GM23338 (cell line): Measurements from ENCODE around the gene ATG2A. TPM values are rescaled to one million over a fixed set of nuclear protein-coding genes. Genes with fewer than 3 reads are reported as not detected.
A peak's percentile ranks its signal among the peaks of the same experiment; 100 is the strongest.

Experiments used
- ATAC-seq: fragments of 200-7000 bp; cut with Tn5 transposase; 3 replicates; pipeline ENCODE4 v1.9.1; 2020
- DNase-seq: peaks from one replicate; pipeline ENCODE4 v3.0.0-alpha.2; 2015; ENCODE audit warnings: low spot score
- H2AFZ ChIP-seq: fragments of 200-600 bp; sonication (generic); 2 replicates; pipeline ENCODE4 v1.8.0; 2016; ENCODE audit warnings: antibody characterized with exemption, mild to moderate bottlenecking, moderate library complexity
- H3F3A ChIP-seq: fragments of 200-600 bp; sonication (generic); replicated peaks from 2 replicates; pipeline ENCODE4 v1.8.0; 2017; ENCODE audit warnings: antibody characterized with exemption, mixed run types, low read depth
- H3K27ac ChIP-seq: fragments of 200-600 bp; sonication (generic); 2 replicates; pipeline ENCODE4 v1.6.1; 2016; ENCODE audit warnings: low read depth
- H3K27me3 ChIP-seq: fragments of 200-600 bp; sonication (generic); 2 replicates; pipeline ENCODE4 v1.8.0; 2016; ENCODE audit warnings: mild to moderate bottlenecking, mixed run types, moderate library complexity; ENCODE audit not compliant: insufficient read depth
- H3K36me3 ChIP-seq: fragments of 200-600 bp; sonication (generic); 2 replicates; pipeline ENCODE4 v1.8.0; 2016; ENCODE audit warnings: mild to moderate bottlenecking; ENCODE audit not compliant: insufficient read depth
- H3K4me1 ChIP-seq: fragments of 200-600 bp; sonication (generic); 2 replicates; pipeline ENCODE4 v1.8.0; 2016; ENCODE audit warnings: mild to moderate bottlenecking, moderate library complexity; ENCODE audit not compliant: insufficient read depth
- H3K4me2 ChIP-seq: fragments of 200-600 bp; sonication (generic); 2 replicates; pipeline ENCODE4 v1.7.1; 2017; ENCODE audit warnings: mixed run types
- H3K4me3 ChIP-seq: fragments of 200-600 bp; sonication (generic); 2 replicates; pipeline ENCODE4 v1.6.1; 2016; ENCODE audit warnings: mixed run types
- H3K79me2 ChIP-seq: fragments of 200-600 bp; sonication (generic); replicated peaks from 2 replicates; pipeline ENCODE4 v1.8.0; 2017; ENCODE audit warnings: mild to moderate bottlenecking; ENCODE audit not compliant: insufficient read depth
- H3K9me2 ChIP-seq: fragments of 200-600 bp; sonication (generic); 2 replicates; pipeline ENCODE4 v1.8.0; 2017; ENCODE audit not compliant: insufficient read depth
- H4K20me1 ChIP-seq: fragments of 200-600 bp; sonication (generic); replicated peaks from 2 replicates; pipeline ENCODE4 v1.8.0; 2017; ENCODE audit warnings: mild to moderate bottlenecking; ENCODE audit not compliant: insufficient read depth
- H3K27ac Mint-ChIP-seq: 2 replicates; pipeline ENCODE4 v1.8.0; 2020; ENCODE audit warnings: inconsistent platforms, mild to moderate bottlenecking, moderate library complexity, mixed read lengths
- H3K27me3 Mint-ChIP-seq: 3 replicates; pipeline ENCODE4 v1.8.0; 2022; ENCODE audit warnings: low read depth, mild to moderate bottlenecking, moderate library complexity, mixed read lengths, inconsistent platforms; ENCODE audit not compliant: insufficient read depth, poor library complexity
- H3K36me3 Mint-ChIP-seq: 3 replicates; pipeline ENCODE4 v1.8.0; 2021; ENCODE audit warnings: low read depth, mild to moderate bottlenecking, inconsistent platforms, moderate library complexity, mixed read lengths
- H3K4me1 Mint-ChIP-seq: 3 replicates; pipeline ENCODE4 v1.8.0; 2020; ENCODE audit warnings: mild to moderate bottlenecking, inconsistent platforms, mixed read lengths
- H3K4me3 Mint-ChIP-seq: 3 replicates; pipeline ENCODE4 v1.8.0; 2021; ENCODE audit warnings: moderate library complexity, mild to moderate bottlenecking, inconsistent platforms, mixed read lengths
- H3K9me3 Mint-ChIP-seq: 3 replicates; pipeline ENCODE4 v1.8.0; 2020; ENCODE audit warnings: moderate library complexity, mild to moderate bottlenecking, inconsistent platforms, mixed read lengths
- CREB1 ChIP-seq: fragments of 250-450 bp; sonication (Bioruptor Pico); IDR thresholded peaks from 2 replicates; pipeline ENCODE4 v1.5.0; 2020; ENCODE audit warnings: low read depth, mild to moderate bottlenecking, moderate library complexity
- EZH2 ChIP-seq: fragments of 200-600 bp; sonication (generic); IDR thresholded peaks from one replicate; pipeline ENCODE4 v1.8.0; 2017; ENCODE audit warnings: antibody characterized with exemption, mild to moderate bottlenecking, low read depth; ENCODE audit not compliant: unreplicated experiment
- EZH2phosphoT487 ChIP-seq: fragments of 200-600 bp; sonication (generic); IDR thresholded peaks from one replicate; pipeline ENCODE4 v1.8.1; 2018; ENCODE audit warnings: antibody characterized with exemption; ENCODE audit not compliant: unreplicated experiment
- JUNB ChIP-seq: IDR thresholded peaks from one replicate; pipeline ENCODE4 v1.6.1; 2016; ENCODE audit warnings: antibody characterized with exemption; ENCODE audit not compliant: unreplicated experiment
- NANOG ChIP-seq: IDR thresholded peaks from 2 replicates; pipeline ENCODE4 v1.6.1; 2016; ENCODE audit warnings: antibody characterized with exemption, borderline replicate concordance
- POLR2AphosphoS5 ChIP-seq: IDR thresholded peaks from 2 replicates; pipeline ENCODE4 v1.6.1; 2016; ENCODE audit warnings: antibody characterized with exemption, low read depth
- STAT1 ChIP-seq: IDR thresholded peaks from one replicate; pipeline ENCODE4 v1.6.1; 2016; ENCODE audit warnings: antibody characterized with exemption; ENCODE audit not compliant: unreplicated experiment
- ZNF114 ChIP-seq: fragments of 250-450 bp; sonication (Bioruptor Pico); IDR thresholded peaks from 2 replicates; pipeline ENCODE4 v1.5.0; 2020; ENCODE audit warnings: mild to moderate bottlenecking, moderate library complexity
- ZNF331 ChIP-seq: fragments of 250-450 bp; sonication (Bioruptor Pico); IDR thresholded peaks from 2 replicates; pipeline ENCODE4 v1.5.0; 2020; ENCODE audit warnings: low read depth, mild to moderate bottlenecking, moderate library complexity
- polyA plus RNA-seq: library from polyadenylated mRNA; unstranded; fragments of >200 nt; fragmentation: Nextera tagmentation; extraction: Ambion mirVana; gene quantifications from 2 replicates; pipeline ENCODE4 v1.2.1, GENCODE V29; 2016
- total RNA-seq: library from RNA; depleted of rRNA; stranded (reverse); fragments of >200 nt; shearing (Covaris generic); gene quantifications from 2 replicates; pipeline ENCODE4 v1.2.3, GENCODE V29; 2014
- TF ChIP-seq, protein P1 (sequence below): IDR thresholded peaks from 2 replicates; pipeline ENCODE4 v1.6.1; 2016; ENCODE audit warnings: antibody characterized with exemption
- TF ChIP-seq, protein P2 (sequence below), 2 experiments: fragments of 200-600 bp in 1 of 2; sonication (generic) in 1 of 2; conservative IDR thresholded peaks; 2 replicates each; pipeline versions ENCODE4 v1.5.1 to v1.6.1; 2016 to 2017; ENCODE audit warnings: antibody characterized with exemption in 2 of 2, low read depth in 2 of 2, mild to moderate bottlenecking in 2 of 2, moderate library complexity in 1 of 2
- TF ChIP-seq, protein P3 (sequence below): fragments of 250-450 bp; sonication (Bioruptor Pico); IDR thresholded peaks from 2 replicates; pipeline ENCODE4 v1.5.0; 2020; ENCODE audit warnings: mild to moderate bottlenecking, moderate library complexity
- TF ChIP-seq, protein P4 (sequence below): IDR thresholded peaks from one replicate; pipeline ENCODE4 v1.6.1; 2018; ENCODE audit warnings: antibody characterized with exemption; ENCODE audit not compliant: unreplicated experiment

ATG2A gene
- total and polyA plus RNA-seq, 2 experiments from 2014 or later: 8.7 to 31.7 TPM

DNA sequence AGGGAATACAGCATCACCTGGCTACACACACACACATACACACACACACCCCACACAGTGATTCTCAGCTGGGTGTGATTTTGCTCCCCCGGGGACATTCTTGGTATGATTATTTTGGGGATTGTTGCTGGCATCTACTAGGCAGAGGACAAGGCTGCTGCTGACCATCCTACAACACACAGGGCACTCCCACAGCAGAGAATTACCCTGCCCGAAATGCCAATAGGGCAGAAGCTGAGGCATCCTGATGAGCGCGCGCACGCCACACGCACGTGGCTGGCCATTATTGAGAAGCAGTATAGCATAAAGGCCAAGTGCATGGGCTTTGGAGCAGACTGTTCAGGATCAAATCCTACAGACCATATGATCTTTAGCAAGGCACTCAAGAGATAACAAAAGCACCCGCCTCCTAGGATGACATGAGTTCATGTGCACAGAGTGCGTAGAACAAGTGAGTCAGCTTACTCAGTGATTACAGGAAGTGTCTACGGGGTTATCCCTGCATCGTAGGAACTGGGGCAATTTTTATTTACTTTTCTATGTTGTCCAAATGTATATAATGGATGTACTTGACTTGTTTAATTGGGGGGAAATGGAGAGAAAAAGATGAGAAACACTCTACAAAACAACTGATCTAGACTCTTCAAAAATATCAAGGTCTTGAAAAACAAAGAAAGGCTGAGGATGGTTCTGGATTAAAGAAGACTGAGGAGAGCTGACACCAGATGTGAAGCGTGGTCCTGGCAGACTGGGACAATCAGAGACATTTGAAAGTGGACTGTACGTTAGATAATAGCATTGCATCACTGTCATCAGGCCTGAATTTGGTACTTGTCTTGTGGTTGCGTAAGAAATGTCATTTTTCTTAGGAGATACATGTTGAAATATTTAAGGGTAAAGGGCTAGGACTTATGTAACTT, 31.4 kb downstream of the ATG2A start:
- H3K36me3 Mint-ChIP-seq: no peaks in the 10 kb centered on the region
- ATAC-seq (no peak), DNase-seq (no peak)

More for the DNA sequence above, 31.4 kb downstream of the ATG2A start:
- Mint-ChIP-seq H3K4me3 (no peak overlapping the region), H3K4me1 (peaks cover 15% of the 10 kb centered on the region), H3K9me3 (no peaks in the 10 kb centered on the region), H3K27me3 (peaks cover 2% of the 10 kb centered on the region), H3K27ac (no peak overlapping the region)
- no peak overlapping the region for H3K27ac ChIP-seq
- no peak overlapping the region for H3K4me3 ChIP-seq
- no peak overlapping the region for H3K4me2 ChIP-seq
- no peaks in the 10 kb centered on the region for H4K20me1 ChIP-seq
- 0 out of 2 replicates have a peak overlapping the region, but pooled peaks have one; percentile 56 for H2AFZ ChIP-seq
- no peaks in the 10 kb centered on the region for H3K27me3 ChIP-seq
- TF ChIP-seq, protein P1, sequence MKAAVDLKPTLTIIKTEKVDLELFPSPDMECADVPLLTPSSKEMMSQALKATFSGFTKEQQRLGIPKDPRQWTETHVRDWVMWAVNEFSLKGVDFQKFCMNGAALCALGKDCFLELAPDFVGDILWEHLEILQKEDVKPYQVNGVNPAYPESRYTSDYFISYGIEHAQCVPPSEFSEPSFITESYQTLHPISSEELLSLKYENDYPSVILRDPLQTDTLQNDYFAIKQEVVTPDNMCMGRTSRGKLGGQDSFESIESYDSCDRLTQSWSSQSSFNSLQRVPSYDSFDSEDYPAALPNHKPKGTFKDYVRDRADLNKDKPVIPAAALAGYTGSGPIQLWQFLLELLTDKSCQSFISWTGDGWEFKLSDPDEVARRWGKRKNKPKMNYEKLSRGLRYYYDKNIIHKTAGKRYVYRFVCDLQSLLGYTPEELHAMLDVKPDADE: no peak
- TF ChIP-seq JUNB: no peak
- no peak for TF ChIP-seq CREB1 (CRISPR knock-in tag)
- TF ChIP-seq, protein P2, sequence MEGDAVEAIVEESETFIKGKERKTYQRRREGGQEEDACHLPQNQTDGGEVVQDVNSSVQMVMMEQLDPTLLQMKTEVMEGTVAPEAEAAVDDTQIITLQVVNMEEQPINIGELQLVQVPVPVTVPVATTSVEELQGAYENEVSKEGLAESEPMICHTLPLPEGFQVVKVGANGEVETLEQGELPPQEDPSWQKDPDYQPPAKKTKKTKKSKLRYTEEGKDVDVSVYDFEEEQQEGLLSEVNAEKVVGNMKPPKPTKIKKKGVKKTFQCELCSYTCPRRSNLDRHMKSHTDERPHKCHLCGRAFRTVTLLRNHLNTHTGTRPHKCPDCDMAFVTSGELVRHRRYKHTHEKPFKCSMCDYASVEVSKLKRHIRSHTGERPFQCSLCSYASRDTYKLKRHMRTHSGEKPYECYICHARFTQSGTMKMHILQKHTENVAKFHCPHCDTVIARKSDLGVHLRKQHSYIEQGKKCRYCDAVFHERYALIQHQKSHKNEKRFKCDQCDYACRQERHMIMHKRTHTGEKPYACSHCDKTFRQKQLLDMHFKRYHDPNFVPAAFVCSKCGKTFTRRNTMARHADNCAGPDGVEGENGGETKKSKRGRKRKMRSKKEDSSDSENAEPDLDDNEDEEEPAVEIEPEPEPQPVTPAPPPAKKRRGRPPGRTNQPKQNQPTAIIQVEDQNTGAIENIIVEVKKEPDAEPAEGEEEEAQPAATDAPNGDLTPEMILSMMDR (conservative IDR thresholded peaks at IDR 0.05; ENCODE audit: low read depth in 2 of 2): no peak
- TF ChIP-seq EZH2: no peak
- TF ChIP-seq, protein P3, sequence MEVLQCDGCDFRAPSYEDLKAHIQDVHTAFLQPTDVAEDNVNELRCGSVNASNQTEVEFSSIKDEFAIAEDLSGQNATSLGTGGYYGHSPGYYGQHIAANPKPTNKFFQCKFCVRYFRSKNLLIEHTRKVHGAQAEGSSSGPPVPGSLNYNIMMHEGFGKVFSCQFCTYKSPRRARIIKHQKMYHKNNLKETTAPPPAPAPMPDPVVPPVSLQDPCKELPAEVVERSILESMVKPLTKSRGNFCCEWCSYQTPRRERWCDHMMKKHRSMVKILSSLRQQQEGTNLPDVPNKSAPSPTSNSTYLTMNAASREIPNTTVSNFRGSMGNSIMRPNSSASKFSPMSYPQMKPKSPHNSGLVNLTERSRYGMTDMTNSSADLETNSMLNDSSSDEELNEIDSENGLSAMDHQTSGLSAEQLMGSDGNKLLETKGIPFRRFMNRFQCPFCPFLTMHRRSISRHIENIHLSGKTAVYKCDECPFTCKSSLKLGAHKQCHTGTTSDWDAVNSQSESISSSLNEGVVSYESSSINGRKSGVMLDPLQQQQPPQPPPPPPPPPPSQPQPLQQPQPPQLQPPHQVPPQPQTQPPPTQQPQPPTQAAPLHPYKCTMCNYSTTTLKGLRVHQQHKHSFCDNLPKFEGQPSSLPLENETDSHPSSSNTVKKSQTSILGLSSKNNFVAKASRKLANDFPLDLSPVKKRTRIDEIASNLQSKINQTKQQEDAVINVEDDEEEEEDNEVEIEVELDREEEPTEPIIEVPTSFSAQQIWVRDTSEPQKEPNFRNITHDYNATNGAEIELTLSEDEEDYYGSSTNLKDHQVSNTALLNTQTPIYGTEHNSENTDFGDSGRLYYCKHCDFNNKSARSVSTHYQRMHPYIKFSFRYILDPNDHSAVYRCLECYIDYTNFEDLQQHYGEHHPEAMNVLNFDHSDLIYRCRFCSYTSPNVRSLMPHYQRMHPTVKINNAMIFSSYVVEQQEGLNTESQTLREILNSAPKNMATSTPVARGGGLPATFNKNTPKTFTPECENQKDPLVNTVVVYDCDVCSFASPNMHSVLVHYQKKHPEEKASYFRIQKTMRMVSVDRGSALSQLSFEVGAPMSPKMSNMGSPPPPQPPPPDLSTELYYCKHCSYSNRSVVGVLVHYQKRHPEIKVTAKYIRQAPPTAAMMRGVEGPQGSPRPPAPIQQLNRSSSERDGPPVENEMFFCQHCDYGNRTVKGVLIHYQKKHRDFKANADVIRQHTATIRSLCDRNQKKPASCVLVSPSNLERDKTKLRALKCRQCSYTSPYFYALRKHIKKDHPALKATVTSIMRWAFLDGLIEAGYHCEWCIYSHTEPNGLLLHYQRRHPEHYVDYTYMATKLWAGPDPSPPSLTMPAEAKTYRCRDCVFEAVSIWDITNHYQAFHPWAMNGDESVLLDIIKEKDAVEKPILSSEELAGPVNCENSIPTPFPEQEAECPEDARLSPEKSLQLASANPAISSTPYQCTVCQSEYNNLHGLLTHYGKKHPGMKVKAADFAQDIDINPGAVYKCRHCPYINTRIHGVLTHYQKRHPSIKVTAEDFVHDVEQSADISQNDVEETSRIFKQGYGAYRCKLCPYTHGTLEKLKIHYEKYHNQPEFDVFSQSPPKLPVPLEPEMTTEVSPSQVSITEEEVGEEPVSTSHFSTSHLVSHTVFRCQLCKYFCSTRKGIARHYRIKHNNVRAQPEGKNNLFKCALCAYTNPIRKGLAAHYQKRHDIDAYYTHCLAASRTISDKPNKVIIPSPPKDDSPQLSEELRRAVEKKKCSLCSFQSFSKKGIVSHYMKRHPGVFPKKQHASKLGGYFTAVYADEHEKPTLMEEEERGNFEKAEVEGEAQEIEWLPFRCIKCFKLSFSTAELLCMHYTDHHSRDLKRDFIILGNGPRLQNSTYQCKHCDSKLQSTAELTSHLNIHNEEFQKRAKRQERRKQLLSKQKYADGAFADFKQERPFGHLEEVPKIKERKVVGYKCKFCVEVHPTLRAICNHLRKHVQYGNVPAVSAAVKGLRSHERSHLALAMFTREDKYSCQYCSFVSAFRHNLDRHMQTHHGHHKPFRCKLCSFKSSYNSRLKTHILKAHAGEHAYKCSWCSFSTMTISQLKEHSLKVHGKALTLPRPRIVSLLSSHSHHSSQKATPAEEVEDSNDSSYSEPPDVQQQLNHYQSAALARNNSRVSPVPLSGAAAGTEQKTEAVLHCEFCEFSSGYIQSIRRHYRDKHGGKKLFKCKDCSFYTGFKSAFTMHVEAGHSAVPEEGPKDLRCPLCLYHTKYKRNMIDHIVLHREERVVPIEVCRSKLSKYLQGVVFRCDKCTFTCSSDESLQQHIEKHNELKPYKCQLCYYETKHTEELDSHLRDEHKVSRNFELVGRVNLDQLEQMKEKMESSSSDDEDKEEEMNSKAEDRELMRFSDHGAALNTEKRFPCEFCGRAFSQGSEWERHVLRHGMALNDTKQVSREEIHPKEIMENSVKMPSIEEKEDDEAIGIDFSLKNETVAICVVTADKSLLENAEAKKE (CRISPR knock-in tag): no peak
- TF ChIP-seq, protein P4, sequence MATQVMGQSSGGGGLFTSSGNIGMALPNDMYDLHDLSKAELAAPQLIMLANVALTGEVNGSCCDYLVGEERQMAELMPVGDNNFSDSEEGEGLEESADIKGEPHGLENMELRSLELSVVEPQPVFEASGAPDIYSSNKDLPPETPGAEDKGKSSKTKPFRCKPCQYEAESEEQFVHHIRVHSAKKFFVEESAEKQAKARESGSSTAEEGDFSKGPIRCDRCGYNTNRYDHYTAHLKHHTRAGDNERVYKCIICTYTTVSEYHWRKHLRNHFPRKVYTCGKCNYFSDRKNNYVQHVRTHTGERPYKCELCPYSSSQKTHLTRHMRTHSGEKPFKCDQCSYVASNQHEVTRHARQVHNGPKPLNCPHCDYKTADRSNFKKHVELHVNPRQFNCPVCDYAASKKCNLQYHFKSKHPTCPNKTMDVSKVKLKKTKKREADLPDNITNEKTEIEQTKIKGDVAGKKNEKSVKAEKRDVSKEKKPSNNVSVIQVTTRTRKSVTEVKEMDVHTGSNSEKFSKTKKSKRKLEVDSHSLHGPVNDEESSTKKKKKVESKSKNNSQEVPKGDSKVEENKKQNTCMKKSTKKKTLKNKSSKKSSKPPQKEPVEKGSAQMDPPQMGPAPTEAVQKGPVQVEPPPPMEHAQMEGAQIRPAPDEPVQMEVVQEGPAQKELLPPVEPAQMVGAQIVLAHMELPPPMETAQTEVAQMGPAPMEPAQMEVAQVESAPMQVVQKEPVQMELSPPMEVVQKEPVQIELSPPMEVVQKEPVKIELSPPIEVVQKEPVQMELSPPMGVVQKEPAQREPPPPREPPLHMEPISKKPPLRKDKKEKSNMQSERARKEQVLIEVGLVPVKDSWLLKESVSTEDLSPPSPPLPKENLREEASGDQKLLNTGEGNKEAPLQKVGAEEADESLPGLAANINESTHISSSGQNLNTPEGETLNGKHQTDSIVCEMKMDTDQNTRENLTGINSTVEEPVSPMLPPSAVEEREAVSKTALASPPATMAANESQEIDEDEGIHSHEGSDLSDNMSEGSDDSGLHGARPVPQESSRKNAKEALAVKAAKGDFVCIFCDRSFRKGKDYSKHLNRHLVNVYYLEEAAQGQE: no peak
- no peak for TF ChIP-seq ZNF331 (CRISPR knock-in tag)
- no peak for TF ChIP-seq NANOG
- TF ChIP-seq ZNF114 (CRISPR knock-in tag): no peak
- no peak for TF ChIP-seq POLR2AphosphoS5
- no peak for TF ChIP-seq EZH2phosphoT487
- no peak for TF ChIP-seq STAT1
- H3K9me2 ChIP-seq: no peaks in the 10 kb centered on the region
- H3K36me3 ChIP-seq: no peaks in the 10 kb centered on the region
- no peaks in the 10 kb centered on the region for H3K79me2 ChIP-seq
- H3K4me1 ChIP-seq: peaks cover 16% of the 10 kb centered on the region; the same call in 1 of the 2 replicates
- H3F3A ChIP-seq: 0 out of 2 replicates have a peak, but pooled peaks cover 2% of the 10 kb centered on the region
